GM12892 (cell line): ENCODE data around the gene PRDM7.

Source experiments
- POLR2AphosphoS5 ChIP-seq: IDR thresholded peaks from 2 replicates; pipeline ENCODE4 v1.6.1; 2011; ENCODE audit warnings: low read depth, low read length, control low read depth
- TAF1 ChIP-seq: IDR thresholded peaks from 2 replicates; pipeline ENCODE4 v1.6.1; 2011; ENCODE audit warnings: low read depth, mild to moderate bottlenecking, control low read depth, low read length, borderline replicate concordance

DNA sequence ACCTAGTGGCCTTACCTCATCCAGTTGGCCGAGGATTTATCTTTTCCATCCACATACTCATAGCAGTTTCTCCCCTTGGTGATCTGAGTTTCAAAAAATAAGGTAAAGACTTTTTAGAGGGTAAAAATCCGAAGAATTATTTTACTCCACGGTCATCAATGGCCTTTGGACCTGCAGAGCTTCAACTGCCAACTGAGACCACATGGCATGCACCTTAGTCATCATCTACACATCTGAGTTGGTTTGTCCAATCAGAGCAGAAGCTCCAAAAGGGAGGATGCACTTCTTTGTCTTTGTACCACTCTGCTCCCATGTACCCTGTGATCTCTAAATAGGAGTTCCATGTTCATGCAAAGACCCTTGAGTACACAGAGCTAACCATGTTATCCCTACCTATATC is 15.7 kb downstream of the PRDM7 start:
- TF ChIP-seq TAF1 (no peak), POLR2AphosphoS5 (no peak)
